Measurements from ENCODE around the gene ZRANB1.

The ZRANB1 gene

DNA sequence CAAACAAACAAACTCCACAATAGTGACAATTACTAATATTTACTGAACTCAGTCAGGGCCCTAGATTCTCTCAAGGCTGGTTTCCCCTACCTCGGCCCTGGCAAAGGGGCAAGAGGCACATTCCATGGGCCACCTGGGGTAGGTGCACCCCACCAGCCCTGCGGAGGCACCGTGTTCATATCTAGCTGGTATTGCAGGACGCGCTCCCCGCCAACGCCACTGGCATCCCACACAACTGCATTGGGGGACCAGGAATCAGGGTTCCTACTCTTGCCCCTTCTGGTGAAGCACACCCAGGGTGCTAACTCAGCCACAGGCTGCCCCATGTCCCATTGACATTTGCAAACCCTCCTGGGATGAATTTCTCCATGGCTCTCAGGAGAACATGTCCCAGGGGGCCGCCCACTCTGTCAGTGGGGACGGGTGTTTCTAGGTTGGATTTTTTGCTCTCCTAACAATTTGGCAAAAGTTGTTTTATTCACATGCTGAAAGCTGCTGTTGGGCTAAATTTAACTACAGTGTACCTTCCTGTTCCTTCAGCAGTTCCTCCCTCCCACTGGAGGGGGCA lies 76.7 kb downstream of the ZRANB1 start:
- DNase-seq (ENCODE audit: low read depth): no peak

DNA sequence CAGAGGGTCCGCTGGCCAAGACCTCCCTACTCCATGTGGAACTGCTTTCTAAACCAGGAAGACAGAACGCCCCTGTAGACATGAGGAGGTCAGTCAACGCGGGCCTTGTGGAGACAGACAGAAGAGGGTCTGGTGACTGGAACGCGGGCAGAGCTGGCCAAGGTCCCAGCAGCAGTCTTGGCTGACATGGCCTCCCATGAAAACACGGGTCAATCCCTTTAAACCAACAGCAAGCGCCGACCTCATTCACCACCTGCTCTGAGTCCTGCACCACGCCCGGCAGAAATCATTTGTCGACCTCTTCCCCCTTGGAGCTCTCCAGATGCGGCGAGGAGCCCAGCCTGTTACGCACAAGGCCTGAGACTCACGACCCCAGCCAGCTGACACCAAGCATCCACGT lies 78.5 kb downstream of the ZRANB1 start:
- DNase-seq (ENCODE audit: low read depth): no peak

DNA sequence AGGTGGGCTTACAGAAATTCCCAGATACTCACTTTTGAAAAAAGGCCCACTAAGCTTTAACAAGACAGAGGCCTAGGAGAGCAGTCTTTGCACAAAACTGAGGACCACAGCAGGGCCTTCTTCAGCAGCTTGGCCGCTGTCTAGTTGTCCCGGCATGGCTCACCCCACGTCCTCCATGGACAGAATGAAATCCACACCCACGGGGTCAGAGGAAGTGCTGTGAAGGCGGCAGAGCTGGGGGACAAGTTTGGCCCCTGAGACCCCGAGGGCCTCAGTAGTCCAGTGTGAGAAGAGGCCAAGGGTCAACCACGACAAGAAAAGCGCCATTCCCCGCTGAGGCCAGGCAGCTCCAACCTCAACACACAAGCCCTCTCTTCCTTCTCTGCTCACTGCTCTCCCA lies 78.9 kb downstream of the ZRANB1 start:
- no peak for DNase-seq (ENCODE audit: low read depth)

DNA sequence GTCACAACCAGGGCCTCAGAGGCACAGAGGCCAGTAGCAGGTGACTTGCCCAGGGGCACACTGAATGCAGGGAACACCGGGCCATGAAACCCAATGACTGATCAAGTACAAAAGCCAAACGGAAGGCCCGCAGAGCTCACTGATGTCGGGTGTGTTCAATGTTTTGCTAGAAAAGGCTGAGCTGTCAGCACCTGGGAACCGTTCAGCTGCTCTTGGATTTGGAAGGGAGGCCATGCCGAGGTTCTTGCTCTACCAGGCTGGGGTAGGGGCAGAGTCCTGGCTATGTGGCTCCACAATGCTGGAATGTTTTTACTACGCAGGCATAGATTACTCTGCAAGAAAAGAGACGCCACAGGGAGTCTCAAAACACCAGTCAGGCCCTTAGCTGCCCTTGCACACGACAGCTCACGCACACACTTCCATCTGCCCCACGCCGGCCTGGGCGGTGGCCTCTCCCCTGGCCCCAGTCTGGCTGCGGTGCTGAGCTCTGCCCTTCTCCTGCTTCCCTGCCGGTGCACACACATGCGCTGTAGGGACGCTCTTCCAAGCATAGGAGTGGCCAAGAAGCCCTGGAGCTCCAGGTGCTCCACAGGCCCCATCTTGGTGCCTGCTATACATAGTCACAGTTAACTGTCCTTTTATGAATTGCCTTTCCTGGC lies 79.9 kb downstream of the ZRANB1 start:
- DNase-seq (ENCODE audit: low read depth): no peak

DNA sequence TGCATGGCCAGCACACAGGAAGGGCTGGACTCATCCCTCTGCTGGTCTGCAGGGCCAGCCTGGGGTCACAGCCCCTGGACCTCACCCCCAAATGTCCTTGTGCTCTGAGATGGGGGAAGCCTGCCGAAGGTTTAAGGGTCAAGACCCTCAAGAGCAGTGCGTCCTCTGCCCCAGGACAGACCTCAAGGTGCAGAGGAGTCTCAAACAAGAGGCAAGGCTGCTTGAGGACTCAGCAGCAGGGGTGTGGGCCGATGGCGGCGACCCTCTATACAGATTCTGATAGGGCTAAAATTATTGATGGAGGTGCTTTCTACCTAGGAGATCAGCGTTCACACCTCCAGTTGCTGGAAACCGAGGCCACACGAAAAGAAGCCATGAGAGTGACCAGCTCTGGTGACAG lies 80.7 kb downstream of the ZRANB1 start:
- no peak for DNase-seq (ENCODE audit: low read depth)

DNA sequence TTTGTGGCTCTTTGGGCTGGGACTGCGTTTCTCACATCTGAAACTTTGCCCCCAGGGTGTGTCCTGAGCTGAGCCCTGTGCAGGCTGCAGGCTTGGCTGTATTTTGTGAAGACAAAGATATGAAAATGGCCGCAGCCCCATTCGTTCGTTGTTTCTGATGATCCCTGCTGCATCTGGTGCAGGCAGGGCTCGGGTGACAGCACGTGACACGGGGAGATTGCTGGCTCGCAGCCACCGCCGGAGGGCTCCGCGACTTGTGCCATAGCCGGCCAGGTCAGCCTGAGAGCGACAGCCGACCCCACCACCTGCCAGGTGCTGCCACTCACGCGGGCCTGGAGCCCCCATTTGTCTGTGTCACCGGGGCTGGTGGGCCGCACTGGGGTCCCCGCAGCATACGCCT lies 81.3 kb downstream of the ZRANB1 start:
- no peak for DNase-seq (ENCODE audit: low read depth)

DNA sequence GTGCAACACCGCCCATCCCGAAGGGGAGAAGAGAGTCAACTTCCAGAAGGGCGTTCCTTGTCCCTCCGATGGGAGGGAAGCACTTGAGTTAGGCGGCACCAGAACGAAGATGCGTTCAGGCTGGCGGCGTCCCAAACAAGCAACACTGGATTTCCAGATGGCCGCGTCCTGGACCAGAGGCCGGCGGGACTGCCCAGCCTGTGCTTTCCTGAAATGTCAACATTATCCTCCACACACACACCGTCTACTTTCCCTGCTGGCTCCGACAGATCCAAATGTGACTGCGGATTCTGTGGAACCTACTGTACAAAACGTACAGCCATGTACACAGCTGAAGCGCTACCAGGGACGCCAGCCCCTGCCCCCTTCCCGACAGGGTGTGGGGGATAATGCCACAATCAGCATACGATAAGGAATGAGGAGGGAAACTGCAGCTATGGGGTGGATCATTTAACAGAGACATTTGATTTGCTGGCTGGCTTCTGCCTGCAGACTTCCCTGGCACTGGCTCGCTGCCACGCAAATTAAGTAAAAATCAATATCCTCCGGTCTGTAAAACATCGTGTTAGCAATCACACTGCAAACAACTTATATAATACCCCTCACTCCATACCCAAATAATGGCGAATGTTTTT lies 82.1 kb downstream of the ZRANB1 start:
- no peak for DNase-seq (ENCODE audit: low read depth)

DNA sequence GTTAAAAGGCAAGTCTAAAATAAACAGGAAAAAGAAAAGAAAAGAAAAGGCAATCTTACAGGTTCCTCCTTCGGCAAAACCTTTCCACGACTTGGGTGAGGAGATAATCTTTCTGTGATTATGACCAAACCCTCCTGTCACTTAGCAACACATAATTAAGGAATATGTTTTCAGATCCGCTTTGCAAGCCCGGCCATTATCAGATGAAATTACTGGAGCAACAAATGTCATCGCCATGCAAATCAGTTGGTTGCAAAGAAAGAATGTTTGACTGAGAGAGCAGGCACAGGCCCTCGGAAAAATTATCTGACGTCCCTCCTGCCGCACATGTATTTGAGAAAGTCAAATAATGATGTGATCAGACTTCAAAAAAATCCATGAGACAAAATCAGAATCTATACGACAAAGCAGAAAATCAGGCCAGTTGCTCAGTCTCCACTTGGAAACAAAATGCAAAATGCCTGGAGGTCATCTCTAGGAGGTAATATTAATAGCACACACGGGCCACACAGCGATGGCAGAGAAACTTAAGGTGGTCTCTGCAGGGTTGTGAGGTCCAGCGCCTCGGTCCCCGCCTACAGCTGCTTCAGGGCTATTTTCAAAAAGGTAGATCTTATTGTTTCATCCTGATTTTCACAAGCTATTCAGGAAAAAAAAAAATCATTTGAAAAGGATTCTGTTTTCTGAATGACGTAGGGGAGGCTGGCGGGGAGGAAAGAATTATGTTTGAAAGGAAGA lies 82.7 kb downstream of the ZRANB1 start:
- no peak for DNase-seq (ENCODE audit: low read depth)

DNA sequence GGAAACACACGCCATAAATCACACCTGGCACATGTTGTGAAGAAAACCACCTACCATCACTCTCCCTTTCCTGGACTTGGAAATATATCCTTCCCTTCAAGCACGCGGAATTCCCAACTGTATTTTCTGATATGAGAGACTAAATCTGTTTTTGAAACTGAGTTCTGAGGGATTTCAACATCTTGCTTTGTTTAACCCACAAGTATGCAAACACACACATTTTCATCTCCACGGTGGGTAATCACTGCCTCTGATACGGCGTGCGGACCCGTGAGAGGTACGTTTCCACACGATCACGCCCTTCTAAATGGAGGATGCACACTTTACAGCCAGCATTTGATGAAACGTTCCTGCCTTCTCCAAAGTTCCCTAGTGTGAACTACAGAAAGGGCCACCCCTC lies 83.4 kb downstream of the ZRANB1 start:
- DNase-seq (ENCODE audit: low read depth): no peak

DNA sequence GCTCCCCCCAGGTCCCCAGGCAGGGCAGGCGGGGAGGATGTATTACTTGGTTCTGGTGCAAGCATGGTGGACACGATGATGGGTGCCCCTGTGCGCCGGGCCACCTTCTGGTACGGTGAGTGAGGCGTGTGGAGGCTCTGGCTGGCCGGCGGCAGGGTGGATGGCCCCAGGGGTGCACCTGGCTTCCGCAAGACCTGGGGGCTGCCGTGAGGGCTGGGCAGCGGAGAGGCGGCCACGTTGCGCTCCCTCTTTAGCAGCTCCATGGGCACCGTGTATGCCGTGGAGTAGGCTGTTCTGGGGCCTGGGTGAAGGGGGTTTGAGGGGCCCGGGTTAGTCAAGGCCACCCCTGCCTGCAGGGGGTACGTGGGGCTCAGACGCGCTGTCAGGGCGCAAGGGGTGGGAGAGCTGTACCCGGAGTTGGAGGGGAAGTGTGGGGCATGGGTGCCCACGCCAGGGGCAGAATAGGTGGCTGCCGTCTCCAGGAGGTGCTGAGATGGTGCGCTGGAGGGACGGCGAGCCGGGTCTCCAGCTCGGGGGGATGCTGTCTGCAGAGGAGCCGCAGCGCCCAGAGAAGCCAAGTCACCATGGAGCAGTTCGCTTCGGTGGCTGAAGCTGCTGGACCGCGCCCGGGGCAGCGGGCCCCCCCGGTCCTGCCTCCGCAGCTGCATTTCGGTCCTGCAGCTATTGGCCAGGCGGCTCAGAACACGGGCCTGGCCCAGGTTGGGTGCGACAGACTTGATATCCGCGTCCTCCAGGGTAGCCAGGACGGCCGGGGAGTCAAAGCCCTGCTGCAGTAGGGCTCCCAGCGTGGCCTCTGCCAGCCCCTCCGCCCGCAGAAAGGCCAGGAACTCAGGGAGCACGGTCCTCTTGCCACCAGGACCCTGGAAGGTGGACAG lies 84.4 kb downstream of the ZRANB1 start:
- DNase-seq (ENCODE audit: low read depth): no peak

DNA sequence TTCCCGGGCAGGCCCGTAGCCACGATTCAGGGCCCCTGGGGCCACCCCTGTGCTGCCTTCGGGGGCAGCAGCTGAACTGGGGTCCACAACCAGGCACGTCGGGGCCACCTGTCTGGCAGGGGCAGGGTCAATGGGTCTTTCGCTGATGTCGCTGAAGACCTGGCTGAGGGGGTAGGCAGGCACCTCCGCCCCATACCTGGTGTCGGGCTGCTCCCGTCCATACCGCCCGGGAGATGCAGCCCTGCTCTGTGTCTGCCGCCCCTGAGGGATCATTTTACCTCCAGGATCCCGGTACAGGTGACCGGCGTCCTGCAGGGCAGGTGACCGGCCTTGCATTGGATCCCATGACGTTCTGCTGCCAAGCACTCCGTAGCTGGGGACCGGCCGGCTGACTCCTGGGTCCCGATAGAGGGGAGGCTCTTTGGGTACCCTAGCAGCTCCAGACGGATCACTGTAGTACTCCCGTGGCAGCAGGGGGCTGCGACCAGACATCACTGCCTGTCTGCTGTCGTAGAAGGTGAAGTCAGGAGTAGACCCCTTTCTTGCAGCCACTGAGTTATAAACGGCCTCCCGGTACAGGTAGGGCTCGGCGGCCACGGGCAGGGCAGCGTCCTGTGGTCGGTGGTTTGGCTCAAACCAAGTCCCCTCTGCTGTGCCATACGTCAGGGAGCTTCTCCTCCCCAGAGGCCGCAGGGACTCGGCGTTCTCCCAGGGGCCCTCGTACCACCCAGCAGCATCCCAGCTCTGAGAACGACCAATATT lies 85.2 kb downstream of the ZRANB1 start:
- no peak for DNase-seq (ENCODE audit: low read depth)

DNA sequence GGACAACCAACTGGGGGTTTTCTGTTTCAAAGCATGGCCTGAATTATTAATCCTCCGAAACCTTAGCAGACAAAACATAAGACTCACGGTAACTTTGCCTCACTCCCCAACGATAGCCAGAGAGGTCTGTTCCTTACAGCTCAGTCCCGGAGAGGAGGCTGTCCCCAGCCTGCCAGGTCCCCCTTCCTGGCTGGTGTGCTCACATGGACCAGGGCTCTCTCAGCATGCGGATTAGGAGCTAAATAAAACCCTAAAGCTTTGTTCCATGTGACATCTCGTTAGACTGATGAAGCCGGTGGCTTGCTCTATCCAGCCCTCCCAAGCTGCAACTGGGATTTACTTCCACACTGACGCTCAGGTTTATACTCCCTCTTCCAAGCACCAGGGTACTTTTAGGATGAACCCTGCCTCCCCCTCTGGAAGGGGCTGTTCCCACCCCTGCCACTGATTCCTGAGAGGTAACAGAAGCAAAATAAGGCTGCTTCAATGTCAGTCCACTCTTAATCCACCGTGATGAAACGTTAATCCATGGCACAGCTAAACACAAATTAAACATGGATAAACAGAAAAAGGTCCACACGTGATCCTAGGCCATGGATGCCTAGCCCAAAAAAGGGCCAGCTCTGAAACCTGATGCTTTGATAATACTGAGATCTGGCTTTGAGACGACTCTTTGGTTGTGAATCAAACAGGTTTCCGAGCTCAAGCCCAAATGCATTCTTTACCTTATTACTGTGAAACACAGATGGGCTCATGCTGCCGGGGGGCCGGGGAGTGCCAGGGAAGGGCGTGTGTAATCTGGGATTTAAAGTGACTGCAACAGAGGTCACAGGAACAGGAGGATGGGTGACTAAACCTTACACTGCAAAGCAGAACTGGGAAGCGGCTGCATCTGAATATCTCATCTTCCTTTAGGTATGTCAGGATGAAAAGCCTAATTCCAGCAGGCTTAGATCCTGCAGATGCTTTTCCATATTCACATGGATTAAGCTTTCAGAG lies 86.2 kb downstream of the ZRANB1 start:
- no peak for DNase-seq (ENCODE audit: low read depth)

DNA sequence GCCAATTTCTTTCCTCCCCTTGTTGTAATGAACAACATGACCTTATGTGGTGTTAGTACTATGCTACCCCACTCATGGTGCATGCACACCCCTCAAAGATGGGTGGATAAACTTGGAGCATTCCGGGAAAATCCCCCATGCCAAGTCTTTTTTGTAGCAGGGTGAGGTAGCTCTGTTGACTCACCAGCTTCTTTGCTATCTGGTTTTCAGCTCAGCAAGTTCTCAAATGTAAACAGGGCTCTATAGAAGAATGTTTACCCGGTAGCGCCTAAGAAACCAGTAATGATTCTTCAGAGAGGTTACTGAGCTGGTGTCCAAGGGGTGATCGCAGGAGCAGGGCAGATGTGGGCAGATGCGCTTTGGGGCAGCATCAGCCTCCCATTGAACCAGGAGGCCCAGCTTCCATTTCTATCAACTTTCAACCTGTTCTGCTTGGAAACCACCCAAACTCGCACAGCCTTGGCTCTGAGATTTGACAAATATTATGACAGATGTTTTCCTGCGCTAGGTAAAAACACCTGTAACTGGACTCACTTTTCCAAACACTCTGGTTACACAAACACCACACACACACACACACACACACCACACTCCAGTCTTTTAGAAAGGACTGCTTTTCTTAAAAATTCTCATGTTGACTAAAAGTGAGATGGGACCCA lies 87.8 kb downstream of the ZRANB1 start:
- DNase-seq (ENCODE audit: low read depth): no peak

DNA sequence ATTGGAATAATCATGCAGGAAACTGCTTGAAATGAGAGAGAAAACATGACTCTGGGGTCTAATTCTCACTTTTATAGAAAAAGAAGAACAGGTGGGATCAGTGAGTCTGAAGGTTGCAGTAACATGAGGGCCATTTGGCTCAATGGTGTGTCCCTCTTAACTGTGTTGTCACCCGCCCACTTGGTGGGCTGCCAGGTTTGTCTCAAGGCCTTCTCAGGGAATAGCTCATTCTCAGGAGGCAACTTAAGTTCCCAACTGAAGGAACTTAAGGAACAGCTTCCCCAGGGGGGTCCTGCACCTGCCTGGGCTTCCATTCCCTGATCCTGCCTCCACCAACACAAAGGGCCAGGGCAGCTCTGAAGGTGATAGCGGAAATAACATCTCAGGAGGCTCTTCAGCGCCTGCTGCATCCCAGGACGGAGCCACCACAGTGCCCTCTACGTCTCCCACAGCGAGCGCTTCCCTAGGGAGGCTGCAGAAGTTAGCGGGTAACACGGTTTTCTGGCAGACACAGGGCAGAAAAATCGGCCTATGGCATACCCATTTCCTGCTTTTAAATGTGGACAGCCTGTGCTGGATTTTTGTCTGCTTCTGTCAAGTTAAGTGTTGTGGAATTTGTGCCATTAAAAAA lies 88.8 kb downstream of the ZRANB1 start:
- no peak for DNase-seq (ENCODE audit: low read depth)

DNA sequence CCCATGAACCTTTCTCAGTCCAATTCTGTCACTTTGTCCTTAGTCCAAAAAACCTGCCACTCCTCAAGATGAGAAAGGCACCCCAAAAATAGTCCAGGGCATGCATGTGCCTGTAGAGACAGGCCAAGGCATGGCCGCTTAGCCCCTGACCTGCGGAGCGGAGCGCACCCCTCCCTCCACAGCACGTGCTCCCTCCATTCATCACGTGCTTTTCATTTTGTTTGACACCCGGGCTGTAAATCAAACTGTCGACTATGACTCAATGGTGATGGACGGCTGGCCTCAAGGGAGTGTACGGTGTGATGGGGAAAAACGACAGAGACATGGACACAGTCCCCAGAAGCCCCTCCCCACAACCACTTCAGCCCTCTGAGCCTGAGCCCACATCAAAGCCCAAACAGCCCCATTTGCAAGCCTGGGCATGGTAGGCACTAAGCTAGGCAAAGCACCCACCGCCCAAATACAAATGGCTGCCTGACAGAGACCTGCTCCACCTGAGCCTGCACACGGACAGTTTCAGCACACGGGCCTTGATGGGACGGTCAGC lies 90.6 kb downstream of the ZRANB1 start:
- no peak for DNase-seq (ENCODE audit: low read depth)

DNA sequence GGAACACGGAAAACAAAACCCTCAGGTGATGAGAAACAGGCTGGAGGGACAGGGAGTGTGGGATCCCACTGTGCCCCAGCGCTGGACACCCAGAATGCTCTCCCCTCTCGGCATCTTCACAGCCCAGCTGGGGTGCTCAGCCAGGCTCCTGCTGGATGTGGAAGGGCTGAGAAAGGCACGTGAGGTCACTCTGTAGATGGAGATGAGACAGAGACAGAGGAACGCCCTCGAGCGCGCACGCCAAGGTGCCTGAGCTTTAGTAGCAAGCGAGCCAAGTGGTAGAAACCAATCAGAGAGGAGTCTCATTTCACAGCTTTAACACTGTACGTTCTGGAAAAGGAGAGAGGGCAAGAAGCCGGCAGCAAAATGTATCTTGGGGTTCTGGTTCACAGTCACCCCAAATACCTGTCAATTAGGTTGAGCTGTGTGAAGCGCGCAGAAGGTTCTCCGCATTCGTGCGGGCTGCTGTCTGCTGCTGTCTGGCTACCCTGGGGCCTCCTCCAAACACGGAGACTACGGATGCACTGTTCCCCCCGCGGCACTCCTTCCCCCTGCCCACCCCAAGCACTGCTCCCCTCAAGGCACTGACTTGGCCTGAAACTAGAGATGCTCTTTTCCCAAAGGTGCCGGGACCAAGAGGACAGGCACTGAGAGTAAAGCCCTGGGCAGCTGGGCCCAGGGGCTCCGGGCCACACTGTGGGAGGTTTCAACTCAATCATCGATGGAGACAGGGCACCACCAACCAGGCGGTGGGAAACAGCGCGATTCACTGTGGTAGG lies 91.4 kb downstream of the ZRANB1 start:
- DNase-seq (ENCODE audit: low read depth): no peak

DNA sequence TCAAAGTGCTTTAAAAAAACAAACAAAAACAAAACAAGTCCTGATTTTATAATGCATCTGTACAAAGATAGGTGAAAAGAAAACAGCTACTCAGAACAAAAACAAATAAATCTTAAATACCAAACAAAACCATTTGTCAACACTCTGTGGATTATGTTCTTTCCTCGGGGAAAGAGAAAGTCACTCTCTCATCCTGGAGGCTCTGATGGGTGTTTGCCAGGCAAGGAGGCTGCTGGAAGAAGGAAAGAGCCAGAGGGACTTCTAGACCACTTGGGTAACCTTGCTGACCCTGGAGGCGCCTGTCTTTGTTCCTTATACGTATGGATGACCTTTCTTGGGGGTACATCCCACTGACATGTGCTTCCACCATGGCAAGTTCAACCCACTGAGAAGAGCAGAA lies 92.8 kb downstream of the ZRANB1 start:
- DNase-seq (ENCODE audit: low read depth): no peak

DNA sequence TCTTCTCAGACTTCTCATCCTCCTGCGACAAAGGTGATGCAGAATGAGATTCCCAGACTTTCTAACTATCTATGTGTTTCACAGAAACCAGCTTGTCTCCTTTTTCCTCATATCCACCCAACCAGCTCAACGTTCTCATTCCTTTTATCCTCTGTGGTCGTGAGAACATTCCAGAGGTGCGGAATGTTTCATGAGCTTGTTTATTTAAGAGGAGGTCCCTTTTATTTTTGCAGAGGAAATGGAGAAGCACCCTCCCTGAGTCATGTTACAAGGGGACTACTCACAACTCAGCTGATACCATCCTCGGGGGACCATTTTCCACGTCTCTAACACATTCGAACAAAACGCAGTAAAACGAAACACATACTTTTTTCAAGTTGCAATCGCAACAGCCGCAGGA lies 93.2 kb downstream of the ZRANB1 start:
- no peak for DNase-seq (ENCODE audit: low read depth)

All from T follicular helper cell (primary cell).